Measurements from ENCODE around the gene ACOXL. TPM values are rescaled to one million over a fixed set of nuclear protein-coding genes. Genes with fewer than 3 reads are reported as not detected.

ACOXL gene
- total and polyA plus RNA-seq, 8 donors = 4.7 to 30.3 (median 8.3) TPM

DNA sequence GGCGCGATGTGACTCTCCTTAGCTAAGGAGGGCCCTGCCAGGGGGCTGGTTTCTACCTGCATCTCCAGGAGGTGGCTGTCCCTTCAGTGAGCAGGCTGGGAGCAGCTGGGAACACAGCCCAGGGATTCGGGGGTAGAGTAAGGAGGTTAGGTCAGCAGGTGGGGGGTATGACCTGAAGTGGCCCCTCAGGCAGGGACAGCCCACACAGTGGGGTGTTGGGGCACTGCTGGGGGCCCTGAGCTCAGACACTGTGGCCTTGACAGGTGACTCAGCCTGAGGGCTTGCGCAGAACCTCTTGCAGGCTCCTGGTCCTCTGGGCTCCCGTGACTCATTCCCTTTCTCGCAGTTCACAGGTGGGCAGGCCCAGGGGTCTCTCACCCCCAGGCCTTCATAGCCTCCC lies 202.6 kb downstream of the ACOXL start:
- intact Hi-C loops (cut with DNase I) = no loop called here
- no peak overlapping the region for H3K4me3 ChIP-seq
- H3K36me3 ChIP-seq = peaks cover 0 to under 1% of the 10 kb centered on the region in 2 donors
- DNase-seq = no peak
- ATAC-seq = no peak
- peaks cover 0 to 5% of the 10 kb centered on the region in 2 donors for H3K9me3 ChIP-seq
- H3K4me1 ChIP-seq = no peaks in the 10 kb centered on the region
- no peaks in the 10 kb centered on the region for H3K27me3 ChIP-seq
- TF ChIP-seq, protein P1, sequence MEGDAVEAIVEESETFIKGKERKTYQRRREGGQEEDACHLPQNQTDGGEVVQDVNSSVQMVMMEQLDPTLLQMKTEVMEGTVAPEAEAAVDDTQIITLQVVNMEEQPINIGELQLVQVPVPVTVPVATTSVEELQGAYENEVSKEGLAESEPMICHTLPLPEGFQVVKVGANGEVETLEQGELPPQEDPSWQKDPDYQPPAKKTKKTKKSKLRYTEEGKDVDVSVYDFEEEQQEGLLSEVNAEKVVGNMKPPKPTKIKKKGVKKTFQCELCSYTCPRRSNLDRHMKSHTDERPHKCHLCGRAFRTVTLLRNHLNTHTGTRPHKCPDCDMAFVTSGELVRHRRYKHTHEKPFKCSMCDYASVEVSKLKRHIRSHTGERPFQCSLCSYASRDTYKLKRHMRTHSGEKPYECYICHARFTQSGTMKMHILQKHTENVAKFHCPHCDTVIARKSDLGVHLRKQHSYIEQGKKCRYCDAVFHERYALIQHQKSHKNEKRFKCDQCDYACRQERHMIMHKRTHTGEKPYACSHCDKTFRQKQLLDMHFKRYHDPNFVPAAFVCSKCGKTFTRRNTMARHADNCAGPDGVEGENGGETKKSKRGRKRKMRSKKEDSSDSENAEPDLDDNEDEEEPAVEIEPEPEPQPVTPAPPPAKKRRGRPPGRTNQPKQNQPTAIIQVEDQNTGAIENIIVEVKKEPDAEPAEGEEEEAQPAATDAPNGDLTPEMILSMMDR (IDR thresholded peaks at IDR 0.05) = no peak
- H3K27ac ChIP-seq = no peak overlapping the region

DNA sequence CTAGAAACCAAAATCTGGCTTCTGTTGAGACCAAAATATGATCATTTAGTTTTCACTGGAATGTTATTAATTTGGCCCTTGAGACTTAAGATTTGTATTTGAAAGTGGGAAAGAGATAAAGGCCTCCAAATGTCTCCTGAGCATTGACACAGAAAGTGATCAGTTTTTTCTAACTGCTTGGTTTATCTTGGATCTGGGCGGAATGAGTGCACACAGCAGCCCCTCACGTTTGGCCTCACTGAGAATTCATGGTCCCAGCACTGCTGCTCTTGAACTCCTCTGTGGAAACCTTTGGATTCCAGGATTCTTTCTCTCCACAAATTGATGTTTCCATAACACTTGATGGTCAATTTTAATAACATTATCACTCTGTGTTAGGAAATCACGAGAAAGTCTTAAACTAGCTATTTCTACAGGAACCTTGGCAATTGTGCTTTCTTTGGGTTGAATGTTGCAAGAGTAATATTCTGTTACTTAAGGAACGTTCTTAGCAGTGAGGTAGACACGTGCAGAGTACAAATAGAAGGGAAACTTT lies 208.1 kb downstream of the ACOXL start:
- Histone ChIP-seq H3K4me3 (no peak overlapping the region), H3K27me3 (no peaks in the 10 kb centered on the region), H3K27ac (no peak overlapping the region), H3K4me1 (no peaks in the 10 kb centered on the region), H3K9me3 (no peaks in the 10 kb centered on the region), H3K36me3 (no peaks in the 10 kb centered on the region)
- no peak for DNase-seq
- TF ChIP-seq, protein P1 (IDR thresholded peaks at IDR 0.05) = no peak
- intact Hi-C loops (cut with DNase I) = no loop called here
- ATAC-seq = no peak

DNA sequence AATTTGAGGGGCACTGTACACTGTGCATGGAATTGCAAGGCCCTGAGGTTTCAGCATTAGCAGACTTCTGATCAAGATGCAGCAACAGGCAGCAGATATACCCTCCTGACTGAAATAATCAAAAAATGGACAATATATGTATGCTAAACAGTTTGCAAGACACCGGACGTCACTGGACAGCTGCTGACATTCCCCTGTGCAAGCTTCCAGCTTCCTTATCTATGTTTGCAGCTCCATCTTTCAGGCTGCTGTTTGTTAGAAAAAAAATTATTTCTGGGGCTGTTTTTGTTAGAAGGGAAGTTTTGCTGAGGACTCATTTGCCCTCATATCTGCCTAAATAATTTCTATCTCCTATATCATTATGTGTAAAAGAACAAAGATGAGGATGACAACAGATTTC lies 208.9 kb downstream of the ACOXL start:
- Histone ChIP-seq H3K9me3 (no peaks in the 10 kb centered on the region), H3K4me3 (no peak overlapping the region), H3K4me1 (no peaks in the 10 kb centered on the region), H3K27me3 (no peaks in the 10 kb centered on the region), H3K36me3 (no peaks in the 10 kb centered on the region), H3K27ac (no peak overlapping the region)
- intact Hi-C loops (cut with DNase I) = no loop called here
- DNase-seq (no peak), ATAC-seq (no peak)
- TF ChIP-seq, protein P1 (IDR thresholded peaks at IDR 0.05) = no peak

DNA sequence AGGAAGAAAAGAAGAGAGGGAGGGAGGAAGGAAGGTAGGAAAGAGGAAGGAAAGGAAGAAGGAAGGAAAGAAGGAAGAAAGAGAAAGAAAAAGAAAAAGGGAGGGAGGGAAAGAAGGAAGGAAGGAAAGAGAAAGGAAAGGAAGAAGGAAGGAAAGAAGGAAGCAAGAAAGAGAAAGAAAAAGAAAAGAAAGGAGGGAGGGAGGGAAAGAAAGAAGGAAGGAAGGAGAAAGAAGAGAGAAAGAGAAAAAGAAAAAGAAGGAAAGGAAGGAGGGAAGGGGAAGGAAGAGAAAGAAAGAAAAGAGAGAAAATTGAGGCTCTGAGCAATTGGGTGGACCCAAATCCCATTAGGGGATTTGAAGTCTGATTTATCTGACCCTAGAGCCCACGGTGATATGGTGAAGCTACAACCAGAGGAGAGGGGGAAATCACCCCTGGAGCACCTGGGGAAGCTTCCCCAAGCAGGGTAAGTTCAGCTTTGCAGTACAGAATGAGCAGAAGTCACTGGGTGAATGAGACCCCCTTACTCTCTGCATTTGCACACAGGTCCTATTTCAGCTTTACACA lies 210.8 kb downstream of the ACOXL start:
- no peak overlapping the region for H3K27ac ChIP-seq
- TF ChIP-seq, protein P1 (IDR thresholded peaks at IDR 0.05) = no peak
- peaks cover 0 to 9% of the 10 kb centered on the region in 2 donors for H3K4me1 ChIP-seq
- no peaks in the 10 kb centered on the region for H3K9me3 ChIP-seq
- H3K36me3 ChIP-seq = no peaks in the 10 kb centered on the region
- no peak overlapping the region for H3K4me3 ChIP-seq
- ATAC-seq = no peak
- no peak for DNase-seq
- intact Hi-C loops (cut with DNase I) = no loop called here
- H3K27me3 ChIP-seq = no peaks in the 10 kb centered on the region

DNA sequence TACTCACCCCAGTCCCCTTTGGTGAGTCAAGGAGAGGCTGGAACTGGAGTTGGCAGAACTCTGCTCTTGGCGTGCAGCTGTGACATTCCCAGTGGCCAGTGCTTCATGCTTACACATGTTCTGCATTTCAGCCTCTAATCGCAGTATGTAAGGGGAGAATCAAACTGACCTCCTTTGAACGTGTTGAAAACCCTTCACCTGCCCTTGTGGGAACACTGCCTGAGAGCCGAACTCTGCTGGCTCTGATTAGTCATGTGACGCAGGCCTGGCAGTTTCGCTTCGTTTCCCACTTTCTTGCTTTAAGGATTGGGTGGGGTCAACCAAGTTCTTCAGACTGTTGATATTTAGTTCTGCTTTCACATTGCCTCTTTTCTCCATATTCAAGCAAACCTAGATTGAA lies 214.5 kb downstream of the ACOXL start:
- TF ChIP-seq, protein P1 (IDR thresholded peaks at IDR 0.05) = no peak
- ATAC-seq = peak; percentile 93

More for the DNA sequence above, 214.5 kb downstream of the ACOXL start:
- H3K4me1 ChIP-seq = peaks cover 0 to 9% of the 10 kb centered on the region in 2 donors
- intact Hi-C loops (cut with DNase I) = no loop called here
- H3K27me3 ChIP-seq = no peaks in the 10 kb centered on the region
- H3K27ac ChIP-seq = peak overlapping the region; percentile 38 to 54
- H3K9me3 ChIP-seq = no peaks in the 10 kb centered on the region
- no peaks in the 10 kb centered on the region for H3K36me3 ChIP-seq
- H3K4me3 ChIP-seq = no peak overlapping the region
- peak in 3 of 4 donors; percentile 50 to 78 (median 69) for DNase-seq

All from left lung (tissue), 10 donors.